Mammary epithelial cell (primary cell): Measurements from ENCODE around the gene GLCCI1.

Experiments used
- CTCF ChIP-seq, 2 donors: IDR thresholded peaks in 1 of 2; conservative IDR thresholded peaks in 1 of 2; 2 replicates each; pipeline ENCODE4 v1.5.1; 2011 to 2012; ENCODE audit warnings: inconsistent platforms in 2 of 2, low read length in 2 of 2, mild to moderate bottlenecking in 2 of 2, control low read depth in 1 of 2, low read depth in 1 of 2; ENCODE audit not compliant: insufficient read depth in 1 of 2; ENCODE audit errors: extremely low read depth in 1 of 2
- EZH2 ChIP-seq: IDR thresholded peaks from 2 replicates; pipeline ENCODE4 v1.6.1; 2012; ENCODE audit warnings: low read length, inconsistent platforms, borderline replicate concordance

GRCh38 chr7:8057566-8057965, 89.0 kb downstream of the GLCCI1 start:
- no peak for TF ChIP-seq CTCF (conservative IDR thresholded peaks at IDR 0.05 in 1 of 2, IDR thresholded peaks at IDR 0.05 in 1 of 2; ENCODE audit: extremely low read depth in 1 of 2, insufficient read depth in 1 of 2, low read depth in 1 of 2, low read length in 2 of 2)
- TF ChIP-seq EZH2 = no peak
